ENCODE measurements around the gene PLA2G4A.
"Not testable (repeated sequence)": the region's sequence is repeated elsewhere in the genome, so short reads cannot be mapped to it uniquely, and the experiment has no call there.

PLA2G4A gene

GRCh38 chr1:186899577-186899976, 70.8 kb downstream of the PLA2G4A start:
- TF ChIP-seq GATA1 (IDR thresholded peaks at IDR 0.05; ENCODE audit: low read depth, low read length) (no peak), POLR2A (IDR thresholded peaks at IDR 0.05; ENCODE audit: low read length) (no peak)

GRCh38 chr1:186899977-186900376, 71.2 kb downstream of the PLA2G4A start:
- TF ChIP-seq GATA1 (IDR thresholded peaks at IDR 0.05; ENCODE audit: low read depth, low read length) (no peak), POLR2A (IDR thresholded peaks at IDR 0.05; ENCODE audit: low read length) (no peak)
- DNase-seq: no peak

More at GRCh38 chr1:186899577-186899976, 70.8 kb downstream of the PLA2G4A start:
- no peak for DNase-seq

DNA sequence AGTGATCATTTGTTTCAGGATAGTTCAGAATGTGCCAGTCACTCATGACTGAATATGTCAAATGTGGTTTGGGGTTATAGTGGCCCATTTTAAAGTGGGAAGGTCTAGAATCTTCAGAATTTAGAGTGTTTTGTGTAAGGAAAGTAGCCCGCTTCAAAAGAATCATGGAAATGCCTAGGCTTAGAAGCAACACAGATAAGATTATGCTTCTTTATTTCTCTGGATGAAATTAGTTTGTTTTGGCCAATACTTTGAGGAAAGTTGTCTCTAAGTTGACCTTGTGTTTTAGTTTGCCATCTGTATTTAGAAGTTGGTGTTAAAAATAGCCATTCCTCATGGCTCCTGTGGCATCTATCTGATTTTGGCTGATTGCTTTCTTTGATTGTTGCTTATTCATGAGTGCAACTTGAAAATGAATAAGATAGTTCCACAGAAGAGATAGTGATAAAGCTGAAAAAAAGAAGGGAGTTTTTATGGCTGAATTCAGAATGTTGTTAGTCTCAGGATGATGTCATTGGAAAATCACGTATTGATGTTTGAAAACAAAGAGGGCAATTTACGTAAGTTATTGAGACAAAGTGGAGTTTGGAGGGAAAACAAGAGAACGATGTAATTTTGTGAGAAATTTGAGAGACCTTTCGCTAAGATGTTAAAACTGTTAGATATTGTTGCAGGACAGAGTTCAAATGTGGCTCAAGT, 71.9 kb downstream of the PLA2G4A start:
- DNase-seq: no peak
- TF ChIP-seq POLR2A (IDR thresholded peaks at IDR 0.05; ENCODE audit: low read length) (no peak), GATA1 (IDR thresholded peaks at IDR 0.05; ENCODE audit: low read depth, low read length) (no peak)

- TF ChIP-seq GATA1 (IDR thresholded peaks at IDR 0.05; ENCODE audit: low read depth, low read length) (no peak), POLR2A (IDR thresholded peaks at IDR 0.05; ENCODE audit: low read length) (no peak)
- no peak for DNase-seq
Observed at GRCh38 chr1:186901631-186902030, 72.9 kb downstream of the PLA2G4A start.

GRCh38 chr1:186903374-186904136, 74.8 kb downstream of the PLA2G4A start:
- TF ChIP-seq GATA1 (IDR thresholded peaks at IDR 0.05; ENCODE audit: low read depth, low read length) (no peak), POLR2A (IDR thresholded peaks at IDR 0.05; ENCODE audit: low read length) (no peak)
- DNase-seq: no peak

- no peak for DNase-seq
- TF ChIP-seq GATA1 (IDR thresholded peaks at IDR 0.05; ENCODE audit: low read depth, low read length) (no peak), POLR2A (IDR thresholded peaks at IDR 0.05; ENCODE audit: low read length) (no peak)
Observed at GRCh38 chr1:186904361-186904760, 75.6 kb downstream of the PLA2G4A start.

DNA sequence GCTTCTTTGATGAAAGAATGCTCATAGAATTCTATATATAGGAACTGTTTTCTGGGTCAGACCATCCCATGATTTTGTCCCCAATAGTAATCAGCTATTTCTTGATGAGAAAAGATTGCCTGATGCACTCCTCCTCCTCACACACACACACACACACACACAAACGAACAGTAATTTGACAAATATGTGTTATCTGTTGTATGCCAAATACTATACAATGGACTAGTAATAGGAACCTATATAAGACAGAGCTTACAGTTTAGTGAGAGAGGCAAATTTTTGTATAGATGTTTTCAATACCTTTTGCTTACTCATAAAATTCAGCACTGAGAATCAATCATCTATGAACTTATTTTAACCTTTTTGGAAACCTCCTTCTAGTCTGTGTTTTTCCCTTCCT, 76.8 kb downstream of the PLA2G4A start:
- TF ChIP-seq POLR2A (IDR thresholded peaks at IDR 0.05; ENCODE audit: low read length) (no peak), GATA1 (IDR thresholded peaks at IDR 0.05; ENCODE audit: low read depth, low read length) (no peak)
- no peak for DNase-seq

DNA sequence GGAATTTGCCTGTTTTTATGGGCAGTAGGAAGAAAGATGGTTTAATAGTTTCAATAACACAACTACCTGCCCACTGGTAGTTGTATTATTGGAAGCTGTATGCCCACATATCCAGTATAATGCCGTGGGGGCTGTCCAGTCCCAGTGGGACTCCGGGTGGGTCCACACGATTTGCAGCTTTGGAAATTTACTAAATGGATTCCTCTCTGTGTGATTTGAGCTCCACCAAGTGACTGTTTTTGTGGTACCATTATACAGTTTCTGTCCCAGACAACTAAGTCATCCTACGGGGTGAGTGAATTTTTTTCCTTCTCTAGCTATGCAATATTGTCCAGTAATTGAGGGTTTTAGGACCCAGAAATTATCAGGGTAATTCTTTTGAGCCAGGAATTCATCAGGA, 86.8 kb downstream of the PLA2G4A start:
- TF ChIP-seq GATA1 (IDR thresholded peaks at IDR 0.05; ENCODE audit: low read depth, low read length) (no peak), POLR2A (IDR thresholded peaks at IDR 0.05; ENCODE audit: low read length) (no peak)

DNA sequence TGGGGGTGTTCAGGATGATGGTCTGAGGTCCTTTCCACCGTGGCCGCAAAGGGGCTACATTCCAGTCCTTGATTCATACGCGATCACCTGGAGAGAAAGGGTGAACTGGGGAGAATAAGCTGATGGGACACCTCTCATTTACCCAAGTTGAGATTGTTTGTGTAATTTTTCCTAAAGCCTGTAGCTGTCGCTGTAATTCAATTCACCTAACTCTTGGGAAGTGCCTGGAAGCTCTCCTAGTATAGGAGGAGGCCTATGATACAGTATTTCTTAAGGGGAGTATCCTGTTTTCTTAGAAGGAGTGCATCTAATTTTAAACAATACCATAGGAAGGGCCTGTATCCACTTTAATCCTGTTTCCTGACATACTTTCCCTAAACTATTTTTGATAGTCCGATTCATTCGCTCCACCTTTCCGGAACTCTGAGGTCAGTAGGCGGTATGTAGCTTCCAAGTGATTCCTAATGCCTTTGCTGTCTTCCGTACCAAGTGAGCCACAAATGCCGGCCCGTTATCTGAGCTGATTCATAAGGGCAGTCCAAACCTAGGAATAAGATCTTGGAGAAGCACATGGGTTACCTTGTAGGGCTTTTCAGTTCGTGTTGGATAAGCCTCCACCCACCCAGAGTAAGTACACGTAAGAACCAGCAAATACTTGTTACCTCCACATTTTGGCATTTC, 88.5 kb downstream of the PLA2G4A start:
- peak in 1 of 2 experiments; percentile 5 for DNase-seq

More for the DNA sequence above, 86.8 kb downstream of the PLA2G4A start:
- DNase-seq: no peak

GRCh38 chr1:186921386-186921785, 92.6 kb downstream of the PLA2G4A start:
- not testable (repeated sequence) for DNase-seq

DNA sequence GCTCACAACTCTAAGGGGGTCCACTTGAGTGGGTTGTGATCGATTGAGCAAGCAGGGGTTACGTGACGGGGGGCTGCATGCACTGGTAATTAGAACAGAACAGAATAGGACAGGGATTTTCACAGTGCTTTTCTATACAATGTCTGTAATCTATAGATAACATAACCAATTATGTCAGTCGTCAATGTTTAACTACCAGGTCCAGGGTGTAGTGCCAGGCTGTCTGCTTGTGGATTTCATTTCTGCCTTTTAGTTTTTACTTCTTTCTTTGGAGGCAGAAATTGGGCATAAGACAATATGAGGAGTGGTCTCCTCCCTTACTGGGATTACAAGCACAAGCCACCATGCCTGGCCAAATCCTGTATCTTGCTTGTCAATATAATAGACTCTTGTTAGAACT, 94.1 kb downstream of the PLA2G4A start:
- DNase-seq: not testable (repeated sequence)

DNA sequence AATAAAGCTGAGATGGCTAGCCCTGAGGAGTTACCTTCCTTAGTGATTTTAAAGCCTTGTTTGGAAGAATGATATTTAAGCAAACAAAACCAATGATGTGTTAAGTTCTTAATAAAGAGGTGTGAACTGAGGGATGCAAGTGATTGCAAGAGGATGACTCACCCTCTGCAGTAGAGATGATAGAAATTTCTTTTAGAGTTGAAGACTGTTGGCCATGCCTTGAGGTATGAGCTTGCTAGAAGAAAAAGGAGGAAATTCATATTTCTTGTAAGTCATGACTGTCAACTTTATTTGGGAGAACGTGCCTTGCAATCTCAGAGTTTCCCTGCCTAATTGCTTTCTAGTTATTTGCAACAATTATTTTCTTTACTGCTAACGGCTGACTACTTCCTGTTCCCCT, 94.7 kb downstream of the PLA2G4A start:
- no peak for TF ChIP-seq GATA1 (IDR thresholded peaks at IDR 0.05; ENCODE audit: low read depth, low read length)
- no peak for TF ChIP-seq POLR2A (IDR thresholded peaks at IDR 0.05; ENCODE audit: low read length)

DNA sequence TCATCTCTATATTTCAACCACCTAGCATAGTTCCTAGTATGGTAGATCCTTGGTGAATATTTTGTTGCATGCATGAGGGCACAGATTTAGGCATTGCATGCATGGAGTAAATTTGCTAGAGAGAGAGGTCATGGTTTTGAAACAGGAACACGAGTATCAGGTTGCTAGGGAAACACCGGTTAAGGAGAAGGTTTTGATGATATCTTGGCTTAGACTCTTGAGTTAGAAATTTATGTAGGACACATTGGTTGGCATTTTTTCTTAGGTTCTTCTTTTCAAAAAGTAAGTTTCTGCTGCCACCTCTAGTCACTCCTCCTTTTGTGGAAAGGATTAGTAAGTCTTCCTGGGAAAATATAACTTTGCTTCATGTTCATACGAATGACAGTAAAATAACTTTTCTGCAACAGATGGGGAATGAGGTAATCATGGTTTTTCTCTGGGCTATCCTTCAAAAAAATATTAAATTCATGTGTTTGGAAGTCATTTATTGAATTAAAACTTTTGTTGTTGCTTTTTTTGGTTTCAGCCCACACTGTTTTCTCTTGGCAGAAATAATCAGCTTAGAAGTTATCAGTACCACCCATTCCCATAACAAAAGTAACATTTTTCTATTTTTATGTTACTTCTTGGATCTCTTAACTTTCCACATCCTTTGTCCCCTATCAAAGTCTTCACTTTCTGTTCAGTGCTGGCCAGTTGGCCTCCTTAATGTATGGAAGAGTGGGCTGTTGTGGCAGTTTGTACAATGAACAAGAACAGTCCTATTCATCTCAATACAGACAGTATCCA, 97.3 kb downstream of the PLA2G4A start:
- no peak for DNase-seq
- TF ChIP-seq GATA1 (IDR thresholded peaks at IDR 0.05; ENCODE audit: low read depth, low read length) (no peak), POLR2A (IDR thresholded peaks at IDR 0.05; ENCODE audit: low read length) (no peak)

More for the DNA sequence above, 94.7 kb downstream of the PLA2G4A start:
- DNase-seq: peak in 1 of 2 experiments; percentile 24

DNA sequence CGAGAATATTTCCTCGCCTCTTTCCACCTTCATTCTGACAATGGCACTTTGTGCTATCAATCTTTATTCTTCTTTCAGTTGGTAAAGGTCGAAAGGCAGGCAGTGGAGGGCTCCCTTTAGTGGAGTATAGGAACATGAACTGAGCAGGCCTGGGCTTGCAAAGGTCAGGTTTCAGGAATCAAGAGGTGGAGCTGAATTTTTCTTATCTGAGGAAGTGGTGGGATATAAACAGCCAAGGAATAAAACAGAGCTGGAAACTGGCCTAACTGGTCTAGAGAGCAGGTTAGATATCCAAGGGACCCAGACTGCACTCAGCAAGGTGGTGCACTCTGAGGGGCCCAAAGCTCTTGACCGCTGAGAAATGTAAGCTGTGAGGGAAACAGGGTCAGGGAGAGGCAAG, 99.1 kb downstream of the PLA2G4A start:
- TF ChIP-seq POLR2A (IDR thresholded peaks at IDR 0.05; ENCODE audit: low read length) (no peak), GATA1 (IDR thresholded peaks at IDR 0.05; ENCODE audit: low read depth, low read length) (no peak)

More for the DNA sequence above, 99.1 kb downstream of the PLA2G4A start:
- no peak for DNase-seq

Measured in erythroblast (primary cell).